NK-92 (cell line): ENCODE data around the gene COBL.

Experiments
- DNase-seq: peaks from one replicate; lab custom pipeline; 2025; ENCODE audit not compliant: unreplicated experiment; lab: John Stamatoyannopoulos, UW

The COBL gene

DNA sequence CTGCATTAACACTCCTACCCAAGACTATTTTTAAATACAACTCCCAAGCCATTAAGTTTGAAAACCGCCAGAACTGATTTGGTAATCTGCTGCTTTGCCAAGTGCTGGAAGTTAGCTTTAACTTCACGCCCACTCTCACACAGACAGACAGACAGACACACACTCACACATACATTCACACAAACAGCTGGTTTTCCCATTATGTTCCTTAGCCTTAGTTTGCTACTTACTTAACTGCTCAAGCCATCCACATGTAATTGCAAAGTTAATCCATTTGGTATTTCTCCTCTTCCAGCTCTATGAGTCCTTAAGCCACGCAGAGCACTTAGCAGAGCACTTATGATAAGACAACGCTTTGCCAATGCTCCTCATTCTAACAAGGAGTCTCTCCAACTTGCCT, 8.3 kb downstream of the COBL start:
- no peak for DNase-seq

DNA sequence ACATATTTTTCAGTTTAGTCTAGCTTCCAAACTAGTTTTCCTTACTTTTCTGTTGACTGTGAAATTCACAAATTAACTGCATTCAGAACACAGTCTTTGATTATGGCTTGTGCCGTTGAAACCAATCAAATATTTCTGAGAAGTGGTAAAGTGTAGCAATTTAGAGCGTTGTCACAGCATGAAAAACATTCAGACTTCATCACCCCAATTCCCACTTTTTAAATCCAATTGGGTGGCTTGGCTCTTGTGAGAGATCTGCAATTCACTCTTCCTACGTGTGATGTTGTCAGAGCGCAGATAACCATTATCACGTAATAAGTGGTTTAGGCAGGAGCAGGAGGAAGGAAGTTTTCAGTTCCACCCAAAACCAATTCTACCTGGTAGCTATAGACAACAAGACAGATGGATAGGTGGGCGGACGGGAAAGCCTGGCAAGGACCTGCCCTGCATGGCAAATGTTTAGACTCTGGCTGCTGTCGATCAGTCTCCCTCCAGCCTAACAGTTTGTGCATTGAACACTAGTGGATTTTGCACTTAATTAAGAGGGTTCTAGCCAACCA, 8.9 kb downstream of the COBL start:
- DNase-seq: no peak

DNA sequence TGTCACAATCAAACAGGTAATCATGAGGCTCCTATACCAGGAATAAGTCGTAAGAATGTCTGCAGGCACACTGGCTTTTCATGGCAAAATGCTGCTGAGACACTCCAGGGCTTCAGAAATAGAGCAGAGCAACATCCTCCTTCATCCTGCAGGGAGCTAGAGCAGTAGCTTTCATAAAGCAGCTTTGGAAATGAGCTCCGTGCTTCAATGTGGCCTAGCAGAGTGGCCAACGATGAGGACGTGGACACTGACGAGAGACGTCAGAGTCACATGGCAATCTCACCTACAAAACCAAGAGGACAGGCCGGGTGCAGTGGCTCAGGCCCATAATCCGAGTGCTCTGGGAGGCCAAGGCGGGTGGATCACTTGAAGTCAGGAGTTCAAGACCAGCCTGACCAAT, 9.8 kb downstream of the COBL start:
- no peak for DNase-seq

DNA sequence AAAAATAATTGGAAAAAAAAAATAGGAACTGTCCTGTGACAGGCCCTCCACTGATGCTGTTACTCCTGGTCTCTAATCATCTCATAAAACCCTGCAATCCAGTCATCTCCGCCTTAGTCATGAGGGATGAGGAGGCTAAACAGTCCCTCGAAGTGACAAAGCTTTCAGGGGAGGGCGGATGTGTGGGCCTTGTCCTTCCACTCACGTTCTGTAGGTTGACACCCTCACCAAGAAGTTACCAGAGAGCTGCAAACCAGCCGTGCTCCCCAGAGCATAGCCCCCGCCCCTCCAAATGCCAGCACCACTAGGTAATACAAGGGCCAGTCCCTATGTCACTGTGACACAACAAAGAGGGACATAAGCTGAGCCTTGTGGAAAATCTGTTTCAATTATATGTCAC, 11.9 kb downstream of the COBL start:
- DNase-seq: no peak

DNA sequence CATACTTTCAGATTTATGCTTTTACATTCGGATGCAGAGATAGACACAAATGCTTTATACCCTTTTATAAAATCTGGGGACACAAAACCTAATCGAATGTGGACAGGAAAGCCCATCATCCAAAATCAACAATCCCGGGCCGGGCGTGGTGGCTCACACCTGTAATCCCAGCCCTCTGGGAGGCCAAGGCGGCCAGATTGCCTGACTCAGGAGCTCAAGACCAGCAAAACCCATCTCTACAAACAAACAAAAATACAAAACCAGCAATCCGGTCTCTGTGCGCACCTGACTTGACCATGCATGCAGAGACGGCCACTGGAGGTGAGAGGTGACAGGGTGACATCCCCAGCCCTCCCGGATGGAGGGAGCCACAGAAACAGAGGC, 13.5 kb downstream of the COBL start:
- DNase-seq: no peak

DNA sequence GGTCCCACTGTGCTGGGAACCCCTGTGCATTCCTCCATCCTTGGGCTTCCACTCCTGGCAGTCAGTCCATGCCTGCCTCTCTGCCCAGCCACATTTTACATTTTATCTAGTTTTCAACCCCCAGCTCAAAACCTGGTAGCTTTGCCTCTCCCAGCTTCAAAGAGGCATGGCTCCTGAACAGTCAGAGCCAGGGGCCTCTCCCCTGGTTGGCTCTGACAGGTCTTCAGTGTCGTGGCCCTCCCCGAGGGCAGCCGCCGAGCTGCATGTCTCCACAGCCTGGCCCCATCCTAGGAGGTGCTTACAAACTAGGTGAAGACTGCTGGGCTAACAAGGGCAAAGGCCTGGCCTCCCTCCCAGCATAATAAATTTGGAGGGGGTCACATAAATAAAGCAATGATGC, 14.8 kb downstream of the COBL start:
- DNase-seq: no peak

DNA sequence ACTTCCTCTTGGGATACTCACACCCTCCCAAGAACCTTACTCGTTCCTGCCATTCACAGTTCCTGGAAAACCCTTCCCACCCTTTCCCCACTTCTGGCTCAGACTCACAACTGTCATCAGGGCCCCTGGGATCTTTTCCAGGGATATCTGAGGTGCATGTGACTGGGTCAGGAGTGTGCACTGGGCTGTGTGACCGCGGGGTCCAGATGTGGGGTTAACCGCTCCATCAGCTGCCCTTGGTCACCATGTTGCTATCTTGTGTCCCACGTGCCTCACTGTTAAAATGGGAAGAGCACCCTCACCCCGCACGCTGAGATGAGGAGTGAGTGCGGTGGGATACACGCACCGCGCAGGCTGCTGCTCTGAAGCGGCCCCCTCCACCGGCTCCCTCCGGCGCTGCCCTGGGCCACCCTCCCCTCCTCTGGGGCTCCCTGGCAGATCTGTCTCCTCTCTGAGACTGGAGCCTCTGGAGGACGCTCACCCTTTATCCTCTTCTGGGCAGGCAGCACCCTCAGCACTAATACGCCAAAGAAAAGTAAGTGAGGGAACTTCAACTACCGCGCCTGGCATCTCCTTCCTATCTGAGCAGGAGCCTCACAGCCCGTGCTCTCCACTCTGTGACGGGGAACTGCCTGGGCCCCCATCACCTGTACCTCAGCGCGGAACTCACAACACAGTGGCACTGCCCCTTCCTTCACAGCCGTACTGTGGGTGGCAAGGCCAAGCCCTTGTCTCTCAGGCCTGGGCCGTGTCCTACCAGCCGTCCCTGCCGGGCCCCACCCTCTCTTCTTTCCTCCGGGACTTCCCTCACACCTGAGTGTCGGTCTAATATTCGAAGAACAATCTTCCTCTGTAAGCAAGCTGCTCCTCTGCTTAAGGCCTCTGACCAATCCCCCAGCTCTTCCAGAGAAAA, 15.6 kb downstream of the COBL start:
- DNase-seq: no peak

DNA sequence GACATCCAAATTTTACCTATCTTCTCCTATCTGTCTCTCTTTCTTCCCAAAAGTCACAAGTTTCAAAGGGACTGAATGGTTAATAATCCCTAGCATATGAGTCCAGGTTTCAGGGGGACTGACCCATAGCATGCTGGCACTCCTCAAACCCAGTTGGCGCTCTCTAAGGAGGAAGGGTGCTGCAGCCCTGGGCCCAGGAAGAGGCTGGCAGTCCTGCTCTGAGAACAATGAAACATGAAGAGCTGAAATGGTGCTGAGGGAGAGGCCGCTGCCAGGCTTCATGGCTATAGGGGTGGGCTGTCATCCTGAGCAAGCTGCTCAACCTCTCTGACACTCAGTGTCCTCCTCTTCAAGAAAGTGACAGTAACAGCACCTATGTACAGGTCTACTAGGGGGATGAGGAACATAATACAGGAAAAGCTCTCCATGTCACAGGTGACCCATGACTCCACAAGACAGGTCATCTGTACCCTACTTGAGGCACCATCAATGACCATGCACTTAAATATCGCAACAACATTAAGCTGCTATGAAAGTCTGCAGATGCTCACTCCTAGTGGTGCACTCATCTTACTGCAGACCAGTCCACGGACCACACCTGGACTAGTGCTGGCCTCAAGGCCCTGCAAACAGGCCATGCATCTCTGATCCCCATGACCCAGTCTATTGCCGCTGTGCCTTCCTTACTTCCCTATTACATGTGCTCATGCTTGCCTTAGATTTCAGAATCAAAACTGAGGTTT, 17.0 kb downstream of the COBL start:
- DNase-seq: no peak

DNA sequence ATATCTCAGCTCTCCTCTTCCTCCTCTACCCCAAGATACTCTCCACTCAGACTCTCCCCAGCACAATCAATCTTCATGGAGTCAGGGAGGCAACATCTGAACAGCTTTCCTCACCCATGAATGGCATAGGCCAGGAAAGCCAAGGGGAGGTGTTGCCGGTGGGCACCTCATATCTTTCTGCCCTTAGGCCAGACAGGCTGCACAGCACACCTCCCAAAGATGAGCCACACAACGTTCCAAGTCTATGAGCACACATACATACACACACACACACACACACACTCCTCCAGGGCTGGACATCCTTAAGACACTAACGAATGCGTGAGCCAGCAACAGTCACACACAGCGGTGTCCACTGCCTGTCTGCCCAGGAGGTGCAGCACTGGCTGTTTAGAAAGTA, 17.7 kb downstream of the COBL start:
- no peak for DNase-seq

DNA sequence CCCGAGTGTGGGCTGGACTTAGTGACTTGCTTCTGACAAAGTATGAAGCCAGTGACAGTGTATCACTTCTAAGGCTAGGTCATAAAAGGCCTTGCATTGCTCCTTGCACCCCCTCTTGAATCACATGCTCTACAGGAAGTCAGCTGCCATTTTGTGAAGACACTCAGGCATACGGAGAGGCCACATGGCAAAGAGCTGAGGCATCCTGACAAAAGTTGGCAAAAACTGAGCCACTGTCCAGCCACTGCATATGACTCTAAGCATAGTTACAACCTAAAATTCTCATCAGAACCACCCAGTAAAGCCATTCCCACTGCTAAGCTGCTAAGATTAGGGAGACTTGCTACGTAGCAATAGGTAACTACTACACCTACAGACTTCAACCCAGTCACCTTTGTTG, 18.6 kb downstream of the COBL start:
- no peak for DNase-seq

DNA sequence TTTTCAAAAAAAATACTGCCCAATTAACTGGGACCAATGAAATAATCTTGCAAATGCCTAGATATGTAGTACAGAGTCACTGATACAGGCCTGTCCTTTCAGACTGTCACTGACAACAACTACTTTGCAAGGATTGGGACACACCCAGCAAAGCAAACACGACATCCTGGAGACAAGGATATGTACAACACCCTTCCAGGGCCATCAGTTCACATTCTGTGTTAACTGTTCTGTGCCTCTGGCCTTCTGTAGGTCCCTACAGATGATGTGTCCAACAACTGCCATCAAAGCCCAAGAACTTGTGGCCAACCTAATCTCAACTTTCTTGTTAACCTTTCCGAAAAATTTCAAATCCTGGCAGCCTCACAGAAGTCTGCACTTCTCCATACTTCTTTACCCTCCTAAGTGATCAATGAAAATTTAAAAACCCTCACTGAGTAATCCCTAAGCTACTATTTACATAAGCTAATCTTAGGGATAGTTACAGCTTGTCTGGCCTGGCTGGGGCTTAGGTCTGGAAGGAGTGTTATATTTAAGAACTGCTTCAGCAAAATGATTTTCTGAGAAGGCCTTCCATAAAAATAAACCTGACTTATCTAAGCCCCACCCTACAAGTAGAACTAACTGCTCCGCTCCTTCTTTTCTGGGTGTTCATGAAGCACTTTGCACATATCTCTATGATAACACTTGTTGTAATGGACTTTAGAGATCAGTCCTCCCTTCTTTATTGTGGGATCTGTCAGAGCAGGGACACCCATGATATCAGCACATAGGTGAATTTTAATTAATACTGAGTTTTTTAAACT, 21.0 kb downstream of the COBL start:
- DNase-seq: no peak

DNA sequence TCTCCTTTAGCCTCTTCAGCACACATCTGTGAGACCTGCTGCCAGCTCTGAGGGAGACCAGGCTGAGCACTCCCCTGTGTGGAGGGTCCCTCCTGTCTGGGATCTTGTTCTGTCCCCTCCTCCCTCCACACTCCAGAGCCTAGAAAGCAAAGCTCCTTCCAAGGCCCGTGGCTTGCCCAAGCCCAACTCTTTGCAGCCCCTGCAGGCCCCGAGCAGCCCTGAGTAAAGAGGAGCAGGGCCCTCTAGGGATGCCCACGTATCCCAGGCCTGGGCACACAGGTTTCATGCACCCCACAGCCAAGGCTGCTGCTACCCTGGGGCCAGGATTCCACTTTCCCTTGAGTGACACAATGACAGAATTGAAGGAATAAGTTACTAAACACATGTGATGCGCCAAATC, 24.0 kb downstream of the COBL start:
- DNase-seq: no peak

DNA sequence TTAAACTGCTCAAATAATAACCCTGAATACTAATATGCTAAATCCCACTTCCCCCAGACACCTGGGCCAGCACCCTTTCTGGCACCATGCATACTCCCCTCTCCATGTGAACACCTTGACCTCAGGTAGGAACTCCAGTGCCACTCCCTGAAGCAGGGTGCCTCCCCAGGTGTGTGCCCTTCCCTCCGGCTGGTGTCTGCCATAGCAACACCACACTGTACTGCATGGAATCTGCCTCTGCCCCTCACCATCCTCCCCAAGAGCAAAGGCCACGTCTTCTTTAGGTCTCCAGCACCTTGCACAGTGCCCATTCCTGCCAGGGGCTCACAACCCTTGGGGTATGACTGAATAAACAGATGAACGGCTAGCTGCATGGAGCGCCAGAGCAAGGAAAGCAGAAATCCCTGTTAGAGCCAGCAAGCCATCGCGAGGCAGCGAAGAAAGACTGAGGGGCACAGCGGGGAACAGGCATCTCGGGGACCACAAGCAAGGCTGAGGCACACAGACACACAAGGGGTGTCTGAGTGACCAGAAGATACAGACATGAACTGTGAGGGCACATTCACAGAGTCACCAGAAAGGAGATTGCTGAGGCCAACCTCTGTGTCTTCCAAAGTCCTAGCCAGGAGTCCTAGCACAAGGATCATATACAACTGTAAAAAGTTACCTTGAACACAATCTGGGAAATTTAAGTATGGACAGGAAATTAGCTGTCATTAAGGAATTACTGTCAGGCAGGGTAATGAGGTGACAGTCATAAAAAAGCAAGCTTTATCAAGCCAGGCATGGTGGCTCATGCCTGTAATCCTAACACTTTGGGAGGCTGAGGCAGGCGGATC, 25.7 kb downstream of the COBL start:
- no peak for DNase-seq

DNA sequence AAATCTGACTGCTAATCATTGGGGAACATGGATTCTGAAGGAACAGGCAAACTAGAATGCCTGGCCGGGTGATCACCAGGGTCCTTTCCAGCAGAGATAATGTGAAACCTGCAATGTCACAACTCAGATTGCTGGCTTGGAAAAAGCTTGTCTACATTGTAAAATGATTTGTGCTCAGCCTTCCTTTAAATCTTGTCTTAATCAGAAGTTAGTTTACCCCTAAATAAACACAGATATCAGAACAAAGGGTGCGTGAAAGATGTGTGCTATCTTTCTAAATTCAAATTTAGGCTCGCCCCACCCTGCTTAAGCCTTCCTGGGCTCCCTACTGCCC, 26.3 kb downstream of the COBL start:
- DNase-seq: no peak

DNA sequence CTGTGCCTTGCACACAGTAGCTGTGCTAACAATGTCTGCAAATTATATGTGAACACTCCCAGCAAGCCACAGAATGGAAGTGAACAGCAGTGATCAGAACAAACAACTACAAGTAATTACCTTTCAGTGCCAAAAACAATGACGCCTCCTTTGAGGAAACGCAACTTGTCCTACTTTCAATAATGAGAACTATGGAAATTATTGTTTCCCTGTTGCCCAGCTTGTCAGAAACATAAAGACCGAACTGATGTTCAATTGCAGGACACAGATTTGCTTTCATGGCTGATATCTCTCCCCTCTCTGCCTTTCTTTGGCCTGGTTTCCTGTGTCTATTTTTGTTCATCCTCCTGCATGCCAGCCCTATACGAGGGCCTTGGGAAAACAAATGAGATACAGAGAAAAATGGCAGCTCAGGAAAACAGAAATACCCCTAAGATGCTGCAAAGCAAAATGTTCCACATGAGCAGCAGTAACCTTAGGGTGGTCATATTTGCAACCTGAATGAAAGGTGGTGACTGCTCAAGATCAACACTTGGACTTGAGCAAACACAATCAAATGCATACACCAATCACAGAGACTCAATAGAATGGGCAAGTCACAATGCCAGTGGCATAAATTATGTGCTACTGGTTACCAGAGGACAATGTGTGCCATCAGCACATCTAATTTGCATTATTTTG, 26.8 kb downstream of the COBL start:
- no peak for DNase-seq

DNA sequence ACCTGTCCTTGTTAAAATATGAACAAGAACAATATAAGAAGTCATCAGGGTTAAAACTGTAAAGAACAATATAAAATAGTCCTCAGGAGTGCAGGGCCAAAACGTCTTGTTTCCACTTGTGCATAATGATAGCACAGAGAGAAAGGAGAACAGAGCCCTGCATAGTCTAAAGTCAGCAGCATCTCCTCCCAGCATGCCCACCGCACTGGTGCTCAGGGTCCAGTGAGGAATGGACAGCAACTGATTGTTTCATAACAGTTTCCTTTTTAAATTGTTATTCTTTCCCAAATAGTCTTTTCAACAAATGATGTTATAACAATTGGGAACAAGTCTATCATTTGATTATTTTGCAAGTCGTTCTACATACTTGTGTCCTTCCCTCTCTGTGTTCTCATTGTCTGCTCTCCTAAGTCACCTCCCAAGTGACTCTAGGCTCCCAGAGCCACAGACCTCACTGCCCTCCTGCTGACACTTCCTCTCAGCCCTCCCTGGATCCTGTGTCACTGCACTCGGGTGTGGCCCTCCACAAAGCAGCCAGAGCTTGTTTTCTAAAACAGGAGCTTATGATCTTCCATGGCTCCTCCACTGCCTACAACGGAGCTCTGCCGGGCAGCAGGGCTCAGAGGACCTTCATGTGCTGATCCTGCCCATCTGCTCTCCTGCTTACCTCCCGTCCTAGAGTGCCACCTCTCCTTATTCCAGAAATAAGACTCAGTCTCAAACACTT, 27.6 kb downstream of the COBL start:
- DNase-seq: no peak

DNA sequence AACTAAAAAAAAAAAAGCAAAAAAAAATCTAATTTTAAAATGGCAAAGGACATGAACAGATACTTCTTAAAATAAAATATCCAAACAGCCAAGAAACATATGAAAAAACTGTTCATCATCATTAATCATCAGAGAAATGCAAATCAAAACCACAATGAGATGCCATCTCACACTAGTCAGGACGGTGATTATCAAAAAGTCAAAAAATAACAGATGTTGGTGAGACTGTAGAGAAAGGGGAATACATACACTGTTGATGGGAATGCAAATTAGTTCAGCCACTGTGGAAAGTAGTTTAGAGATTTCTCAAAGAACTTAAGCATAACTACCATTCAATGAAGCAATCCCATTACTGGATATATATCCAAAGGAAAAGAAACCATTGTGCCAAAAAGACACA, 30.2 kb downstream of the COBL start:
- DNase-seq: no peak

DNA sequence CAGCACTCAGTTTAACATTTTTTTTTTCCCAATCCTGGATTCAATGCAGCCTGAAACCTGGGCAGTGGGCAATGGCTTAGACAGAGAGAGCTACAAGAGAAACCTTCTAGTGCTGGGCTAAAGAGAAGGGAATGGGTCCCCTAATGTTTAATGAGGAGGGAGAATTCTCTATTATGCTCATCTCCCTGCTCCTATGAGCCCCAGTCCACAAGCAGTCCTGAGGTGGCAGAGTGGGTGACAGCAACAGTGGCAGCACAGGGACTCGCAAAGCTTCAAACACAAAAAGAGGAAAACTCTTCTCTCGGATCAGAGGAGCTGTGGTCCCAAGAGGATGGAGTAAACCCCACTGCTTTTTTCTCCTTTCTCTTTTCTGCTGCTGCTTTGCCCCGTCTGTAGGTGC, 36.5 kb downstream of the COBL start:
- no peak for DNase-seq

DNA sequence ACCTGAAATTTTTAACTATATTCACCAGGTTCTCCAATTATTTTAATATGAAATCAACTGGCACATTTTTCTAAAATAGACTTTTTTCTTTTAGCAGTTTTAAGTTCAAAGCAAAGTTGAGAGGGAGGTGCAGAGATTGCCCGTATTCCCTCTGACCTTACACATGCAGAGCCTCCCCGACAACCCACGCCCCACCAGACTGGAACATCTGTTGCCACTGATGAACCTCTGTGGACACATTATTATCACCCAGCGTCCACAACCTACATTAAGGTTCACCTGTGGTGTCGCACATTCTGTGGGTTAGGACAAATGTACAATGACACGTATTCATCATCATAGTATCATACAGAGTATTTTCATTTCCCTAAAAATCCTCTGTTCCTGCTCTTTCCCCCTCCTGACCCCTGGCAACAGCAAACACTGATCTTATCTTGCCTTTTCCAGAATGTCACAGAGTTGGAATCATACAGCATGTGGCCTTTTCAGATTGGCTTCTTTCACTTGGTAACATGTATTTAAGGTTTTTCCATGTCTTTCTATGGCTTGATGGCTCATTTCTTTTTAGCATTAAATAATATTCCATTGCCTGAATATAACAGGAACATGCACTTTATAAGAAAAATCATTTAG, 37.1 kb downstream of the COBL start:
- no peak for DNase-seq
